ENCODE results near the gene KRTAP1-5.

DNA sequence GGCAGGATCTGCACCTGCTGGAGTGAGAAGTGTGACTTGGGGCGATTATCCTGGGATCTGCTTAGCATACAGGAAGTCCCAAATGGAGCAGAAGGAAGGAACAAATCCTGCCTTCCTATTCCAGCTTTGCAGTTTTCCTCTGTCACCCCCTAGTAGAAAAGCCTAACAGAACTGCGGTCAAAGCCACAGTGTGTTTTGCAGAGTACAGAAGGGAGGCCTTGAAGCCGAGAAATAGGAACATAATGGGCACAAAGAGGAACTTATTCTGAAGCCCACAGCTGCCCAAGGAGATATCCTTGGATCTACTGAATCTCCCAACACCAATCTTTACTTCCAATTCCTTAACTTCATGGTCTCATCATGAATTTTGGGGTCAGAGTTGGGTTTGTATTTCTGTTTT is 8.5 kb downstream of the KRTAP1-5 start:
- no peak for TF ChIP-seq EZH2 (IDR thresholded peaks at IDR 0.05; ENCODE audit: borderline replicate concordance, low read depth, low read length, severe bottlenecking)
- TF ChIP-seq, protein P1, sequence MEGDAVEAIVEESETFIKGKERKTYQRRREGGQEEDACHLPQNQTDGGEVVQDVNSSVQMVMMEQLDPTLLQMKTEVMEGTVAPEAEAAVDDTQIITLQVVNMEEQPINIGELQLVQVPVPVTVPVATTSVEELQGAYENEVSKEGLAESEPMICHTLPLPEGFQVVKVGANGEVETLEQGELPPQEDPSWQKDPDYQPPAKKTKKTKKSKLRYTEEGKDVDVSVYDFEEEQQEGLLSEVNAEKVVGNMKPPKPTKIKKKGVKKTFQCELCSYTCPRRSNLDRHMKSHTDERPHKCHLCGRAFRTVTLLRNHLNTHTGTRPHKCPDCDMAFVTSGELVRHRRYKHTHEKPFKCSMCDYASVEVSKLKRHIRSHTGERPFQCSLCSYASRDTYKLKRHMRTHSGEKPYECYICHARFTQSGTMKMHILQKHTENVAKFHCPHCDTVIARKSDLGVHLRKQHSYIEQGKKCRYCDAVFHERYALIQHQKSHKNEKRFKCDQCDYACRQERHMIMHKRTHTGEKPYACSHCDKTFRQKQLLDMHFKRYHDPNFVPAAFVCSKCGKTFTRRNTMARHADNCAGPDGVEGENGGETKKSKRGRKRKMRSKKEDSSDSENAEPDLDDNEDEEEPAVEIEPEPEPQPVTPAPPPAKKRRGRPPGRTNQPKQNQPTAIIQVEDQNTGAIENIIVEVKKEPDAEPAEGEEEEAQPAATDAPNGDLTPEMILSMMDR (IDR thresholded peaks at IDR 0.05; ENCODE audit: extremely low read depth in 1 of 2, insufficient read depth in 1 of 2, low read depth in 1 of 2, low read length in 2 of 2), result no peak
- TF ChIP-seq POLR2AphosphoS5 (IDR thresholded peaks at IDR 0.05; ENCODE audit: insufficient read depth, low read depth, low read length), result no peak
- TF ChIP-seq, protein P2, sequence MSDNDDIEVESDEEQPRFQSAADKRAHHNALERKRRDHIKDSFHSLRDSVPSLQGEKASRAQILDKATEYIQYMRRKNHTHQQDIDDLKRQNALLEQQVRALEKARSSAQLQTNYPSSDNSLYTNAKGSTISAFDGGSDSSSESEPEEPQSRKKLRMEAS (IDR thresholded peaks at IDR 0.05; ENCODE audit: insufficient read depth, insufficient read length), result no peak
- TF ChIP-seq POLR2A (IDR thresholded peaks at IDR 0.05; ENCODE audit: low read depth, low read length), result no peak
- no peak for TF ChIP-seq MYC (IDR thresholded peaks at IDR 0.05; ENCODE audit: low read depth, low read length)
- no peak for TF ChIP-seq JUN (IDR thresholded peaks at IDR 0.05; ENCODE audit: borderline replicate concordance, insufficient read depth, insufficient read length, low read depth)

Measured in endothelial cell of umbilical vein (primary cell).